Measurements from ENCODE around the gene CLCN4. TPM values are rescaled to one million over a fixed set of nuclear protein-coding genes. Genes with fewer than 3 reads are reported as not detected.

The CLCN4 gene
- total and polyA plus RNA-seq, 10 of the 15 experiments (the other 5 are each of a cell fraction or from before 2014, with no cell fraction given), result 0.90 to 6.9 (median 2.9) TPM

DNA sequence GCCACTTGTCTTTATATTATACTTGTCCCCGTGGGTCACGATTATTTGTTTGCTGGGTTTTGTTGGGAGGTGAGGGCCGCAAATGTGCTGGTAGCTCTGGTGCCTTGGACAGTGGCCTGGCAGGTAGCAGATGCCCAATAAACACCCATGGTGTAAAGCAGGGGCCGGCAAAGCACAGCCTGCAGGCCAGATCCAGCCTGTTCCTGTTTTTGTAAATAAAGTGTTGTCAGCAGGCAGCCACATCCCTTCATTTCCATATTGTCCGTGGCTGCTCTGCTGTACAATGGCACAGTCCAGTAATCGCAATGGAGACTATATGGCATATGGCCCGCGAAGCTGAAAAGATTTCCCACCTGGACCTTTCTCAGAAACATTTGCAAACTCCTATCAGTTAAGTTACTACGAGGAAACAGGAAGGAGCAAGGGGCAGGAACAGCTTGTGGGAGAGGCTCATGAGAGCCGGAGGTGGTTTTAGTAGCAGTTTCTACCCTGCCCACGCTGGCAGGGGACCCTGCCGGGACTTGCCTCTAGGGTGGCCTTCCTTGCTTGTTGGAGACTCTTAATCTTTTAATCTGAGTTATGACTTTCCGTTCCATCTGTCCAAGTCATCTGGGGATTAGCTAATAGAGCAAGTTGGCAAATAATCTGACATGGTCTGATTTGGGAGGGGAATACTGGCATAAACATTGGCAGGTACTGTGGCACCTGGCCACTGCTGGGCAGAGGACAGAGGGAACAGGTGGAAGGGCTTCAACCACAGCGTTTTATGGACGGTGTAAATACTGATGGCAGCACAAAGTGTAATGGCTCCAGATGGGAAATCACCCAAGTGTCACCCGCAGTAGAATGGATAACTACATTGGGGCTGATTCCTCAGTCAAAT, 19.6 kb downstream of the CLCN4 start:
- Histone ChIP-seq H3K4me2 (ENCODE audit: control insufficient read depth, insufficient read depth) (no peak overlapping the region), H4K20me1 (ENCODE audit: control insufficient read depth, insufficient read depth) (no peaks in the 10 kb centered on the region), H3K79me2 (ENCODE audit: control insufficient read depth, insufficient read depth, low read length) (no peaks in the 10 kb centered on the region), H3K36me3 (ENCODE audit: control insufficient read depth in 2 of 2, insufficient read depth in 2 of 2, low read length in 1 of 2) (no peaks in the 10 kb centered on the region), H3K27me3 (replicated peaks in 1 of 2; ENCODE audit: control insufficient read depth in 2 of 2, insufficient read depth in 2 of 2, low read length in 1 of 2) (peaks cover 0 to 2% of the 10 kb centered on the region in 2 experiments; a peak in 1 of 4 replicates), H2AFZ (ENCODE audit: control insufficient read depth, low read depth, low read length) (no peak overlapping the region), H3K9me3 (replicated peaks; ENCODE audit: control insufficient read depth, insufficient read depth, low read length) (no peaks in the 10 kb centered on the region), H3K9ac (ENCODE audit: control insufficient read depth, insufficient read depth, low read length) (no peak overlapping the region), H3K4me3 (no peak overlapping the region), H3K27ac (ENCODE audit: control insufficient read depth, insufficient read depth) (no peak overlapping the region), H3K4me1 (ENCODE audit: control insufficient read depth, insufficient read depth, low read length) (no peaks in the 10 kb centered on the region)
- no TSS peak for BruUV-seq (replicated peaks)
- peak; percentile 76 for ATAC-seq
- DNase-seq (ENCODE audit: low read depth, low spot score), result no peak
- POLR2A ChIA-PET, result interaction anchor here (0.6 kb wide), 1 partner anchor 95 kb away, joined by 3 read pairs; no protein-coding TSS in a partner anchor
- CTCF ChIA-PET, result interaction anchor here (0.9 to 3.0 kb wide), 4 partner anchors 11 to 56 kb away, joined by 3 to 17 read pairs (median 8); no protein-coding TSS in a partner anchor
- TF ChIP-seq, protein P1, sequence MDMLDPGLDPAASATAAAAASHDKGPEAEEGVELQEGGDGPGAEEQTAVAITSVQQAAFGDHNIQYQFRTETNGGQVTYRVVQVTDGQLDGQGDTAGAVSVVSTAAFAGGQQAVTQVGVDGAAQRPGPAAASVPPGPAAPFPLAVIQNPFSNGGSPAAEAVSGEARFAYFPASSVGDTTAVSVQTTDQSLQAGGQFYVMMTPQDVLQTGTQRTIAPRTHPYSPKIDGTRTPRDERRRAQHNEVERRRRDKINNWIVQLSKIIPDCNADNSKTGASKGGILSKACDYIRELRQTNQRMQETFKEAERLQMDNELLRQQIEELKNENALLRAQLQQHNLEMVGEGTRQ (IDR thresholded peaks at IDR 0.05; ENCODE audit: borderline replicate concordance, low read depth, low read length), result no peak
- peak; percentile 7; the same call in 1 of the 2 replicates for TF ChIP-seq SPI1 (IDR thresholded peaks at IDR 0.05; ENCODE audit: borderline replicate concordance, insufficient read depth, low read depth, low read length)
- no peak for TF ChIP-seq LARP7 (IDR thresholded peaks at IDR 0.05)
- no peak for TF ChIP-seq SIN3A (IDR thresholded peaks at IDR 0.05; ENCODE audit: low read depth, low read length)
- TF ChIP-seq, protein P2, sequence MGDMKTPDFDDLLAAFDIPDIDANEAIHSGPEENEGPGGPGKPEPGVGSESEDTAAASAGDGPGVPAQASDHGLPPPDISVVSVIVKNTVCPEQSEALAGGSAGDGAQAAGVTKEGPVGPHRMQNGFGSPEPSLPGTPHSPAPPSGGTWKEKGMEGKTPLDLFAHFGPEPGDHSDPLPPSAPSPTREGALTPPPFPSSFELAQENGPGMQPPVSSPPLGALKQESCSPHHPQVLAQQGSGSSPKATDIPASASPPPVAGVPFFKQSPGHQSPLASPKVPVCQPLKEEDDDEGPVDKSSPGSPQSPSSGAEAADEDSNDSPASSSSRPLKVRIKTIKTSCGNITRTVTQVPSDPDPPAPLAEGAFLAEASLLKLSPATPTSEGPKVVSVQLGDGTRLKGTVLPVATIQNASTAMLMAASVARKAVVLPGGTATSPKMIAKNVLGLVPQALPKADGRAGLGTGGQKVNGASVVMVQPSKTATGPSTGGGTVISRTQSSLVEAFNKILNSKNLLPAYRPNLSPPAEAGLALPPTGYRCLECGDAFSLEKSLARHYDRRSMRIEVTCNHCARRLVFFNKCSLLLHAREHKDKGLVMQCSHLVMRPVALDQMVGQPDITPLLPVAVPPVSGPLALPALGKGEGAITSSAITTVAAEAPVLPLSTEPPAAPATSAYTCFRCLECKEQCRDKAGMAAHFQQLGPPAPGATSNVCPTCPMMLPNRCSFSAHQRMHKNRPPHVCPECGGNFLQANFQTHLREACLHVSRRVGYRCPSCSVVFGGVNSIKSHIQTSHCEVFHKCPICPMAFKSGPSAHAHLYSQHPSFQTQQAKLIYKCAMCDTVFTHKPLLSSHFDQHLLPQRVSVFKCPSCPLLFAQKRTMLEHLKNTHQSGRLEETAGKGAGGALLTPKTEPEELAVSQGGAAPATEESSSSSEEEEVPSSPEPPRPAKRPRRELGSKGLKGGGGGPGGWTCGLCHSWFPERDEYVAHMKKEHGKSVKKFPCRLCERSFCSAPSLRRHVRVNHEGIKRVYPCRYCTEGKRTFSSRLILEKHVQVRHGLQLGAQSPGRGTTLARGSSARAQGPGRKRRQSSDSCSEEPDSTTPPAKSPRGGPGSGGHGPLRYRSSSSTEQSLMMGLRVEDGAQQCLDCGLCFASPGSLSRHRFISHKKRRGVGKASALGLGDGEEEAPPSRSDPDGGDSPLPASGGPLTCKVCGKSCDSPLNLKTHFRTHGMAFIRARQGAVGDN (IDR thresholded peaks at IDR 0.05), result no peak
- TF ChIP-seq NR2C2 (IDR thresholded peaks at IDR 0.05; ENCODE audit: borderline replicate concordance, control insufficient read depth, insufficient read length, low read depth), result no peak
- TF ChIP-seq PML (IDR thresholded peaks at IDR 0.05; ENCODE audit: low read length), result no peak
- TF ChIP-seq, protein P3, sequence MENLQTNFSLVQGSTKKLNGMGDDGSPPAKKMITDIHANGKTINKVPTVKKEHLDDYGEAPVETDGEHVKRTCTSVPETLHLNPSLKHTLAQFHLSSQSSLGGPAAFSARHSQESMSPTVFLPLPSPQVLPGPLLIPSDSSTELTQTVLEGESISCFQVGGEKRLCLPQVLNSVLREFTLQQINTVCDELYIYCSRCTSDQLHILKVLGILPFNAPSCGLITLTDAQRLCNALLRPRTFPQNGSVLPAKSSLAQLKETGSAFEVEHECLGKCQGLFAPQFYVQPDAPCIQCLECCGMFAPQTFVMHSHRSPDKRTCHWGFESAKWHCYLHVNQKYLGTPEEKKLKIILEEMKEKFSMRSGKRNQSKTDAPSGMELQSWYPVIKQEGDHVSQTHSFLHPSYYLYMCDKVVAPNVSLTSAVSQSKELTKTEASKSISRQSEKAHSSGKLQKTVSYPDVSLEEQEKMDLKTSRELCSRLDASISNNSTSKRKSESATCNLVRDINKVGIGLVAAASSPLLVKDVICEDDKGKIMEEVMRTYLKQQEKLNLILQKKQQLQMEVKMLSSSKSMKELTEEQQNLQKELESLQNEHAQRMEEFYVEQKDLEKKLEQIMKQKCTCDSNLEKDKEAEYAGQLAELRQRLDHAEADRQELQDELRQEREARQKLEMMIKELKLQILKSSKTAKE (IDR thresholded peaks at IDR 0.05; ENCODE audit: low read depth, poor library complexity, severe bottlenecking), result no peak
- intact Hi-C loops (cut with micrococcal nuclease; ENCODE audit: unreplicated experiment), result no loop called here
- WGBS (ENCODE audit: insufficient coverage, insufficient replicate concordance, low lambda C conversion rate, missing lambda C conversion rate), result 30% methylated on average over 16 of the region's 16 CpGs
- SMC1A ChIA-PET (ENCODE audit: uncharacterized antibody, unreplicated experiment), result interaction anchor here (1.1 to 1.5 kb wide), 5 partner anchors 8 to 421 kb away, joined by 3 to 6 read pairs (median 5); no protein-coding TSS in a partner anchor
- no peak for FAIRE-seq
- in situ Hi-C loops (cut with MboI), result loop anchor here (25.0 kb wide), 1 partner anchor 1611 kb away; no protein-coding TSS in a partner anchor
- RAD21 ChIA-PET (ENCODE audit: unreplicated experiment), result interaction anchor here (1.4 kb wide), 1 partner anchor 56 kb away, joined by 4 read pairs; no protein-coding TSS in a partner anchor

Measured in GM12878 (cell line).